Muscle of arm (tissue), 12 donors: ENCODE results near the gene TMEM207. TPM values are rescaled to one million over a fixed set of nuclear protein-coding genes. Genes with fewer than 3 reads are reported as not detected.

ENCODE experiments used
- DNase-seq: peaks from one replicate; pipeline ENCODE4 v3.0.0-alpha.2; 2013
- polyA plus RNA-seq, 12 donors: library from polyadenylated mRNA; unstranded; fragments of 120-200 nt; gene quantifications; one replicate each; pipeline ENCODE4 v1.2.1, GENCODE V29; 2013; ENCODE audit not compliant: insufficient read length in 12 of 12

TMEM207 gene
- polyA plus RNA-seq, 12 donors: 0.16 TPM; not detected in 11

DNA sequence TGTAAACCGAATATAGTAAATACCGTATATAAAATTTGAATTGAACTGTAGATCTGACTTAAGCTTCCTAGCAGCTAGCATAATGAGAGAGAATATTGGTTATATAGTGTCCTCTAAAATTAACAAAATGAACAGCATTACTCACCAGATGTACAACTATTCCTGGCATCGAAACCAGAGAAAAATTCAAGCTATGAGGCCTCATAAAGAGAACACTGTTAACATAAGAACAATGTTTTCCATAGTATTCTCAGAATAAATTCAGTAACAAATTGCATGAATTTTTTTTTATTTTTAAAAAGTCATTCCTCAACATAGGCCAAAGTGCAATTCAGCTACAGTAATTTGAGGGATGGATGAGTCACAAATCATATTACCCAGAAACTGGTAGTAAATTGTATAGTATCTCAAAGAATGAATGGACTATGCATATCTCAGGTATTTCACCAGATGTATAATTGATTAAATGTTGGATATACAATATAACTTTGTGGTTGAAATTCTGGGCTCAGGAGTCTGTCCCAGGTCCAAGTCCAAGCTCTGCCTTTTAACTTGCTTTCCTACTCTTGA is 5.0 kb downstream of the TMEM207 start:
- no peak for DNase-seq

DNA sequence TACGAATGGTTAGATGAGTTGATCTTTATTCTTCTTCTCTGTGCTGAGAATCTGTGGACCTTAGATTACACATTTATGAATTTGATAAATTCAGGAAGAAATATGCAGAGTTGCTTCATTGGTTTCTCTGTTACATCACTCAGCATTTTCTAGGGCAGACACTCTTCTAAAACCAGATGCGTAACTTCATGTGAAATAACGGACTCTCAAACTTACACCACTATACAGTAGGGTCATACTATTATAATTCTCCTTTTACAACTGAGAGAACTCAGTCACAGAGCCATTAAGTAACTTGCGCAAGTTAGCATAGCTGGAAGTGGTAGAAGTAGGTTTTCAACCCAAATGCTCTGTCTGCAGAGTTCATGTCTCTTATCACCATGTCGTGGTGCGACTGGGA is 5.7 kb downstream of the TMEM207 start:
- DNase-seq: no peak

DNA sequence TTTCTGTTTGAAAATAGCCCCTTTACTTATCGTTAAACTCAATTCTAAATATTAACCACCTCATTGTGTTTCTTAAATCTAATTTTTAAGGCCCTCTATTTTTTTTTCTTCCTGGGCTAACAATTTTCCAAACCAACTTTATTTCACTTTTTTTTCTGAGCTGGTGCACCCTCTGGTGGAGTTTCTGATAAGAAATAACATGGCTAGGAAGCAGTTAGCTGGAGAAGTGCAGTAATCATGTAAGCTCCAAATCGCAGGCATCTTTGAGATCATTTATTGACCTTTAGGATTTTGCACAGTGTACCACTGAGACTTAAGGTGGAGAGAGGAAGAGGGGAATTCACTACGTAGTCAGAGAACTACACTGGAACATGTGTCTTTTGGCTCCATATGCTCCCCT is 6.4 kb downstream of the TMEM207 start:
- DNase-seq: no peak

DNA sequence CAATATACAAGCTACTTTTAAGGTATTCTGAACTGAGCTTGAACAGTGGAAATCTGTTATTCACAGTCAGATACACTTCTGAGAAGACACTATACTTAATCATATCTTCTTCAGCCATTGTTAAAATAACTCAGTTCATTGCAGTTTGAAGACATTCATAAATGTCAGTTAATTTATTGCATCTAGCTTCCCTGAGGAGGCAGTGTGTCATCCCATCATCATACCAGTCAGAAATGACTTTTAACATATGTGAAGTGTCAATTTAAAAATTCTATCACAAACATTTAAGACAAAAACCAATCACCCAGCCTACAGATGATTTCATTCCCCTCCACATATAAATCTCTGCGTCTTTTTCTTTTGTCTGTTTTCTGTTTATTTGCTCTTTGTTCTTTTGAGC is 7.5 kb downstream of the TMEM207 start:
- DNase-seq: no peak

DNA sequence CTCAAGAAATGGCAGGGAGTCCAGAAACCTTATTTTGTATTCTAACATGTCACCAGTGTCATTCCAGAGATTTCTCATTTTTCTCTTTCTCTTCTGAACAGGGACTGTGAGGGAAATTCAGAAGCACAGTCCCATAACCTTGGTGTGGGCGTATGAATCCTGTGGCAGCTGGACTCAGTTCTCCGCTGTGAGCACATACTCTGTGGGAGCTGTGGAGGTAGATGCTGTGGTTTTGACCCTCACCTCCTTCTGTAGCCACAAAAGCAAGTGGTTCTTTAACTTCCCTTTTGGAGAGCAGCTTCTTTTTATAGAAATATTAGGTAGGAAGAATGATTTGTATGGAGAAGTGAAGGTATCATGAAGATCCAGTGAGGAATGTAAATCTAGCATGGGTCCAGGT is 13.4 kb downstream of the TMEM207 start:
- no peak for DNase-seq

DNA sequence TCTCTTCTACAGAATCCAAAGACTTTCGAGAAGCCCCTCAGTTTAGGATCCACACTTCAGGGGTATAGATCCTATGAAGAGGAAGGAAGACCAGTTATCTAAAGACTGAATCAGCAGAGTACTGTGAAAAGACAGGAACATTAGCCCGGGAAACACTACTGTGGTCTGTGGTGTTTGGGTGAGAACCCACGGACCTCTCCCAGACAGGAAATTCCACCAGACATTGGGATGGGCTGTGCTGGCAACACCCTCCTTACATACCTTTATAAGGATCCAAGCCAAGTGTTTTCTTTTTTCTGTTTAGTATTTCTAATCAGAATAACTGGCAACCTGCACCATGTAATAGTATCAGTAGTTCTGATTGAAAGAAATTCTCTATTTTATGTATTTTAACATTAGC is 14.1 kb downstream of the TMEM207 start:
- DNase-seq: no peak

DNA sequence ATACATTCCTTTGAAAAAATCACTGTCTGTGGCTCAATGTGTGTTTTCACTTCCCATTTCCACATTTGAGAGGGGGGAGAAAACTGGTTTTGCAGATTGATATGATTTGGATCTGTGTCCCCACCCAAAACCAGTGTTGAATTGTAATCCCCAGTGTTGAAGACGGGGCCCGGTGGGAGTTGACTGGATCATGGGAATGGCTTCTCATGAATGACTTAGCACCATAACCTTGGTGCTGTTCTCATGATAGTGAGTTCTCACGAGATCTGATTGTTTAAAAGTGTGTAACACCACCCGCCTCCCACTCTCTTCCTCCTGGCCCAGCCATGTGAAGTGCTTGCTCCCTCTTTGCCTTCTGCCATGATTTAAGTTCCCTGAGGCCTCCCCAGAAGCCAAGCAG is 16.1 kb downstream of the TMEM207 start:
- DNase-seq: no peak

DNA sequence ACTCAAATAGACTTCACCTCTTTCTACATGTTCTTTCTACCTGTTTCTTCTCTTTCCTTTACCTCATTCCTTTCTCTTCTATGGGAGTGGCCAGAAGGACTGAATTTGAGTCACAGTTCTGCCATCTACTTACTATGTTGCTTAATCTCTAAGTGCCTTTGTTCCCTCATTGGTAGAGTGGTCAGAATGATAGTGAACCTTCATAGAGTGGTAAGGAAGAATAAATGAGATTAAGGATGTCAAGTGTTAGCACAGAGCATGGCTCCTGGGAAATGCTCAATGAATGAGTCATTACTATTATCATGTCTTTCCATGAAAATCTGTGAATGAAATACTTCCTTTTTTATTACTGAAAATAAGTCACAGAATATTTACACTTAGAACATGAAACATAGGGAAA is 17.5 kb downstream of the TMEM207 start:
- DNase-seq: no peak

DNA sequence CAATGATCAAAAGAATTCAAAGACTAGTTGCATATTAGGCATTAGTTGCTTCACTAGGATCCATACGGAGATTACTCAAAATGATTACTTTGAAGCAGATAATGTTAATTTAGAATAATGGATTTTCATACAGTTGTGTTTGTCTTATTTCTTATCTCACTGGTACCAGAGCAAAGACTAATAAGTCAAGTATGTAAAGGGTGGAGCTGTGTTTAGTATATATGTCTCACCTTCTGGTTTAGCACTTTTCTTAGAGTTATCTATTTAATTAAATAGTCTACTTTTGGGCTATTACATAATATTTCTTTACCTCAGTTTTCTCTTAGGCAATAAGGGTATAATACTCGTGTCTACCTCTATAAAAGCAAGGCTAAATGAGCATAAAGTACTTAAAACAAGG is 18.8 kb downstream of the TMEM207 start:
- DNase-seq: no peak

DNA sequence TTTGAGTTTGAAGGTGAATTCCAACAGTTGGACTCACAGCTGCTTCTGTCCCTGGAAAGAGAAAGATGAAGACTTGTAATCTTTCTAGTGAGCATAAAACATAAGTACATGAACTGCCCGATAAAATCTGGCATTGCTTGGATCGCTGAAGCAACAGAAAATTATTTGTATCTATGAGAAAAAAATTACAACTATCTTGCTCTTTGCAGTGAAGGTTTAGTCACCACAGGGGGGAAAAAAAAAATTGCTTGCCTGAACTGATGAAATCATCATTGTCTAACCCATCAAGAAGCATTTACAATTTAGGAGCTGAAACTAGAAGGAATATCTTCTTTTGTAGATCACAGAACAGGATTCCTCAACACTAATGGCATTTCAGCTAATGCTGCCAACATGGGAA is 20.0 kb downstream of the TMEM207 start:
- DNase-seq: no peak

DNA sequence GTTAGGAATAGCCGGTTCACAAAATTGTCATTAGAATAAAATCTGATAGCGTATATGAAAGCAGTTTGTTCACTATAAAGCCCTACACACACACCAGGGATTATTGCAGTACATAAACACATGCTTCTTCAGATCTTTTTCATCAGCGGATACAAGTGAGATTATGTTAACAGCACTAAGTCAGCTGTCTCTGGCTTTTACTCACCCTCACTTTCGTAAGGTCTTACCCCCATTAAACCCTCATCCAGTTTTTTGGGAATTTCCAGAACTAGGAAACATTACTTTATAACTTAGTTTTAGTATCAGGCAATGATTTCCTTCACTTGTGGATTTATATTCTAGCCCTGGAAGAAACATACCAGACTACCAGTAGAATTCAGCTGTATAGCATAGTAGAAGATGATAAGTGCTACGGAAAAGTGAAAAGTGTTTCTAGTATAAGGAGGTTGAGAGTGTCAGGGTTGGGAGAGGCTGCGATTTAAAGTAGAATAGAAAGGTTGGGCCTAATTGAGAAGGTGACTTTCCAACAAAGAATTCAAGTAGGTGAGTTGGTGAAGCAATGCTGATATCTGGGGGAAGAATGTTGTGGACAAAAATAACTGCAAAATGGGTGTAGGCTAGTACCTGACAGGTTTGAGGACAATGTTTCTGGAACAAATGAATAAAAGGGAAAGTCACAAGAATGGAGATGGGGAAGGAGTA is 22.7 kb downstream of the TMEM207 start:
- no peak for DNase-seq

DNA sequence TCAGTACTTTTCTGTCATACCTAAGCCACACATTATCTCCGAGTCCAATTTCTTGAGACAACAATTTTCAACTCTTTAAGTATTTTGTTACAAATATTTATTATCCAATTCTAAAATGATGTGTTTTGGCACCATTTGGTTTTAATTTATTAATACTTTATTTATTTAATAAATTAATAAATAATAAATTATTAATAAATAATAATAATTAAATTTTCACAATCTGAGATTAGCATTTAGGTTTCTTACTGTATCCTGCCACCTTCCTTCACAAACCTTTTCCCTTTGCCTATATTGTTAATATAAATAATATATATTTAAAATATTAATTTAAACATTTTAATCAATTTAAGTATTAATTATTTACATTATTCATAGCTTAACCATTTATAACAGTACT is 23.9 kb downstream of the TMEM207 start:
- DNase-seq: no peak

DNA sequence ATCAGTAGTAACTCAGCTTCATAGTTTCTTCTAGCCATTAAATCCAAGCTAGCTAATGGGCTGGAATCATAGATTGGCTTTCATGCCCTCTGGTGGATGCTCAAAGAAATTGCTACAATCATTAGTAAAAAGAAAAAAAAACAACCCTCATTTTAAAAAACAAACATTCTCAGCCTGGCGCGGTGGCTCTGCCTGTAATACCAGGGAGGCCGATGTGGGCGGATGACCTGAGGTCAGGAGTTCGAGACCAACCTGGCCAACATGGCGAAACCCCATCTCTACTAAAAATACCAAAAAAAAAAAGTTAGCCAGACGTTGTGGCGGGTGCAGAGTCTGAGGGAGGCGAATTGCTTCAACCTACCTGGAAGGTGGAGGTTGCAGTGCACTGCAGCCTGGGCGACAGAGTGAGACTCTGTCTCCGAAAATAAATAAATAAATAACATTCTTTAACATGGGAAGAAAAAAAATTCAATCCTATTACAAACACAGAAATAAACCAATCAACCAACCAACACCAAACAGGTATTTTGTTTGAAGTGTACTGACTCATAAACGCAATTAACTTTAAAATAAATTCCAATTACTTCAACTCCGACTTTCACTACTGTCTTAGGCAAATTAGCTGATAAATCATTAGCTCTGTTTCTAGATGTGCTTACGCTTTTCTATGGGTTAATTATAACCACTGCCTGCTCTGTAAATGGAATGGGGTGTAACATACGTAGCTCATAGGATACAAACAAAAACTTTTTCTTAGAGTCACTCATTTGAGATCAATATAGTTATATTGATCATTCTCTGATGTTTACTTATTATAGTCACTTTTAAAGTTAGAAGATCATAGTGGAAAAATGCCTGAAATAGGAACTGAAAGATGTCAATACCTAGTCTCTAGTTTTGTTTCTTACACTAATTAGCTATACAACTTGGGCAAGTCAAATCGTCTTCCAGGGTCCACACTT is 24.9 kb downstream of the TMEM207 start:
- DNase-seq: peak; percentile 49

DNA sequence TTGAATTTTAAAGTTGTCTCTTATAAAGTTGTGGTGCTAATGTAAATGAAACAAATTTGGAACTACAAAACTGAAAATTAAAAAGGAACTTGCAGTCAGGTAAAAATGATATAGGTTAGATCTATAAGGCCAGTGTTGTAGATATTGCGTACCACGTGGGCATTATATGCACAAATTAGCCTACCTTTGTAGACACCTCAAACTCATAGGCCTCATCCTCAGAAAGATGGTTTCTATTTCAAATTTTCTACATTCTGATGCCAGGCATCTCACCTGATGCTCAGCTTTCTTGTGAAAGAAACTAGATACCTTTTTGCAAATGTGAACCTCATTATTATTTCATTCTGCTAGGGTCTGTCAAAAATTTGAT is 25.6 kb downstream of the TMEM207 start:
- DNase-seq: no peak

DNA sequence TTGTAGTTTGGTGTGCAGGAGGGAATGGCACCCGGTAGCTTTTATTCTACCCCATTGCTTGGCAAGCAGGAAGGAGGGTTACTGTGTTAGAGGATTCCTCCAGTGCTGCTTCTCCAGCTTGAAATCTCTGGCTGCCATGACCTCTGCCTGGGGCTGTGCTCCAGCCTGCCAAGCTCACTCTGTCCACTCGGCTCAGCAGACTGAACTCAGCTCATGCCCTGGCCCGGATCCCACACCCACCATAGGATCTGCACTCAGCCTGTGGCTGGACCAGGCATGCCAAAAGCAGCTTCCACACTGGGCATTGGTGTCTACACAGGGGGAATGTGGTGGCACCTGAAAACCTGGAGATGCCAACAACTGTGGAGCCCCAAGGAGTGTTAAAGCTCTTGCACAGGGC is 35.4 kb downstream of the TMEM207 start:
- no peak for DNase-seq

DNA sequence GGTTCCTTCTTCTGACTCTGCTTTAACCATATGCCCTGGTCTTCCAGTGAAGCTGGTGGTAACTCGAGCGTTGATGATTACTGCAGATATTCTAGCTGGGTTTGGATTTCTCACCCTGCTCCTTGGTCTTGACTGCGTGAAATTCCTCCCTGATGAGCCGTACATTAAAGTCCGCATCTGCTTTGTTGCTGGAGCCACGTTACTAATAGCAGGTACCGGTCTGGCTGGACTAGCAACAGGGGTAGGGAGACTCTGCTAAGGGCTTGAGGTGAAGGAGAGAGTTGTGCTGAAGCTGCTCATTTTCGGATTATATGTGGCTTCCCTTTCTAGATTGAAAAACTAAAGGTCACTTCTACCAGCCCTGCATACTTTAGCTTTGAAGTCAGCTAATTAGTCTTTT is 45.0 kb downstream of the TMEM207 start:
- no peak for DNase-seq

DNA sequence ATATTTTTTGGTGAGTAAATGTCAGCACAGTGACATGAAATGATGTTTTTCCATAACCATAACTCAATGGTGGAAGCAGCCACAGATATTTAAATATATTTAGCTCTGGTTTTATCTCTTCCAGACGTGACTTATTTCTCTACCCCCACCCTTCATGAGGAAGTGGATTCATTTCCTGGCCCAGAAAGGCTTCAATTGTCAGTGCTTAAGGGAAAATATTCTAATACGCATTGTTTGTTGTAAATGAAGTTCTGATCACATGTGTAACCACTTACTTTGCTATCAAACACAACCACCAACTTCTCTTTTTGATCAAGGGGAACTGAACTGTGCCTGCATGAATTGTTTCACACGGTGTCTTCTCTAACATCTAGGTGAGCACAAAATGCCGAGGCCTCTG is 47.7 kb downstream of the TMEM207 start:
- DNase-seq: no peak

DNA sequence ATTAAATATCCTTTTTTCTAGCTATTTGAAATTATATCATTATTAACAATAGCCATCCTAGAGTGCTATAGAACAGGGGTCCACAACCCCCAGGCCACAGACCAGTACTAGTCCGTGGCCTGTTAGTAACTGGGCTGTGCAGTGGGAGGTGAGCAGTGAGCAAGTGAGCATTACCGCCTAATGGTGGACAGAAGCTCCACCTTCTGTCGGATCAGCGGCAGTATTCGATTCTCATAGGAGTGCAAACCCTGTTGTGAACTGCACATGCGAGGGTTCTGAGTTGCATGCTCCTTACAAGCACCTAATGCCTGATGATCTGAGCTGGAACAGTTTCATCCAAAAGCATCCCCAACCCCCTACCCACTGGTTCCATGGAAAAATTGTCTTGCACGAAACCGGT is 50.0 kb downstream of the TMEM207 start:
- no peak for DNase-seq

DNA sequence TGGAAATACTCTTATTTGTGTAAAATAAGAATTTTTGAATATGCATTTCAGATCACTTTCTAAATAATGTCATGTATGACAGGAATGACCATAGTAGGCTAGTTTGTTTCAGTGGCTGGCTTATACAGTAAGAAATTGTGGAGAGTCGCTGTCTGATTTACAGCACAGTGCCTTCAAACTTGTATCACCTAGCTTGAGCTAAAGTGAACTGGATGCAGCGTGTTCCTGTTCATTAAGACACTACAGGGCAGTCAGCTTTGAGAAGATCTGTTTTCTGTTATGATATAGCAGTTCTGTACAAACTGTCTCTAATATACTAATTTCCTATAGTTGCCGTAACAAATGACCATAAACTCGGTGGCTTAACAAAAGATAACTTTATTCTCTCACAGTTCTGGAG is 51.8 kb downstream of the TMEM207 start:
- DNase-seq: no peak

DNA sequence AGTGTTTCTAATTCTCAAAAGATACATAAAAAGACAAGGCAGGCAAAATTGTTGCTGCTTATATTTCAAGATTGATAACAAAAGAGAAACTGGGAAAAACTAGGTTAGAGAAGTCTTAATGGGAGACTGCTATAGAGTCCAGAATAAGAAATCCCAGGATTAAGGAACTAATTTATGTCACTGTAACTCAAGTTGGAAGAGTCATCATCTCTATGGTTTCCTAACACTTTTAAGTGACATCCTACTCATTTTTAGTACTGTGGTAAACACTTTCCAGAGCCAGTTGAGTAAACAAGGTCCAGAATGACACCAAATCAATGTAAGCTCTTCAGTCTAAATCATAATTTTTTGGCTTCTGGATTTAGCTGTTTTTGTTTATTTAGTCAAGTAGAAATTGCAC is 53.7 kb downstream of the TMEM207 start:
- DNase-seq: no peak

DNA sequence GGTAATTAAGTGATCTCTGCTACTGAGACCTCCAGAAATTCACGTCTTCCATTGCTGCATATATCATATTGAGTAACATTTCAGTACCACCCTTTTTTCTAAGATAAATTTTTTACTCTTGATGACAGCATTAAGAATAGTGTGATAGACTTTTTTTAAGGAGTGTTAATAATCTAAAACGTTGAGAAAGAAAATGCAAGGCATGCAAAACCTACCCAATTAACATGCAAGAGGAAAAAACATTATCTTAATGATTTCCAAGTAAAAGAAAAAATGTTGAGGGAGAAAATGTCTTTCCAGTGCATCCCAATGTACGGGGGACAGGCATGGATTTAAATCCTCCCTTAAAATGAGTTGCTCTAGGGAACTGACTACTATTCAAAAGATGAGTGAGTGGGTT is 61.0 kb downstream of the TMEM207 start:
- no peak for DNase-seq

DNA sequence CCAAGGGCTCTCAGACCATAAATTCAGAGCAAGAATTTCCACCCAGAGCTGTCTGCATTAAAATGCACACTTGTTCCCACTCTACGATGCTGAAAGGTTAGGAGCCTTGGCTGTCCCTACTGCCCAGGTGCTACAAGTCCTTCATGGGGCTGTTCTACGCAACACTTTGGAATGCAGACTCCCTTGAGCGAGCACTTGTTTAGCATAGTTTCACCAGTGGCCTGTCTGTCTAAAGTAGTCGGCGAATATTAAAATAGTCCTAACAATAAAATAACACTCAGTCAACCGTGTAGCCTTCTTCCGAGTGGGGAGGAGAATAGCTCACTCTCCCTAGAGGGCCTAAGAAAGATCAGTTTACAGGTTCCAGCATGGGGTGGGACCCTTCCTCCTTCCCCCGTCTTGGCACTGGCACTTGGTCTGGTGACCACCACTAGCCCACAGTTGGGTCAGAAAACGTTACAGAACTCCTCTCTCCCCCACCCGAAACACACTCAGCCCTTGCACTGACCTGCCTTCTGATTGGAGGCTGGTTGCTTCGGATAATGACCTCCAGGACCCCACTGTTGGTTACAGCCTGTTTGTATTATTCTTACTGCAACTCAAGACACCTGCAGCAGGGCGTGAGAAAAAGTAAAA is 62.0 kb downstream of the TMEM207 start, which contains the start of gene CLDN16:
Gene CLDN16 (plus strand): TSS at position 586 of the 636 bp plus-strand sequence. CDS start 167 bp downstream, outside the sequence.
- peak; percentile 17 for DNase-seq
